GM12878 (cell line): ENCODE results near the gene SUPT3H. TPM values are rescaled to one million over a fixed set of nuclear protein-coding genes. Genes with fewer than 3 reads are reported as not detected.

ENCODE experiments used
- ATAC-seq: fragments of 200-7000 bp; cut with Tn5 transposase; 3 replicates; pipeline ENCODE4 v1.9.1; 2020; ENCODE audit warnings: mild to moderate bottlenecking, moderate library complexity
- BruUV-seq: library from RNA; stranded (reverse); fragments of 400-500 nt; replicated peaks from 2 replicates; lab custom pipeline; 2021; lab: Mats Ljungman, UMichigan
- CTCF ChIA-PET: fragments of 300-600 bp; sonication (Branson Sonifier 250); formaldehyde crosslinking; extraction: SDS; loops from one replicate; lab custom pipeline; 2021; ENCODE audit warnings: inconsistent platforms; lab: Yijun Ruan, JAX
- POLR2A ChIA-PET: fragments of 350-600 bp; formaldehyde crosslinking; extraction: SDS; loops from one replicate; lab custom pipeline; 2021; ENCODE audit warnings: inconsistent platforms; lab: Charles Lee
- RAD21 ChIA-PET: fragments of 300-600 bp; sonication (Branson Sonifier 250); formaldehyde crosslinking; loops from one replicate; lab custom pipeline; 2023; ENCODE audit warnings: antibody characterized with exemption; ENCODE audit not compliant: unreplicated experiment; lab: Charles Lee
- SMC1A ChIA-PET: fragments of 300-600 bp; sonication (Branson Sonifier 250); formaldehyde crosslinking; loops from one replicate; lab custom pipeline; 2023; ENCODE audit not compliant: unreplicated experiment, uncharacterized antibody; lab: Charles Lee
- DNase-seq: peaks from one replicate; pipeline ENCODE4 v3.0.0-alpha.2; 2011; ENCODE audit warnings: low read depth, low spot score
- FAIRE-seq: peaks from 3 replicates; lab custom pipeline; 2011; peaks lifted over from hg19 to GRCh38; lab: Jason Lieb, UNC
- H2AFZ ChIP-seq: 2 replicates; pipeline ENCODE4 v1.6.0; 2011; ENCODE audit warnings: low read depth, low read length, control low read depth; ENCODE audit not compliant: control insufficient read depth
- H3K27ac ChIP-seq: 2 replicates; pipeline ENCODE4 v1.5.1; 2011; ENCODE audit warnings: control low read depth; ENCODE audit not compliant: control insufficient read depth, insufficient read depth
- H3K27me3 ChIP-seq, 2 experiments: replicated peaks in 1 of 2; 2 replicates each; pipeline versions ENCODE4 v1.6.0 to v1.6.1; 2011; ENCODE audit warnings: low read length in 1 of 2; ENCODE audit not compliant: control insufficient read depth in 2 of 2, insufficient read depth in 2 of 2
- H3K36me3 ChIP-seq, 2 experiments: 2 replicates each; pipeline ENCODE4 v1.5.1; 2011; ENCODE audit warnings: low read length in 1 of 2; ENCODE audit not compliant: control insufficient read depth in 2 of 2, insufficient read depth in 2 of 2
- H3K4me1 ChIP-seq: 2 replicates; pipeline ENCODE4 v1.6.1; 2011; ENCODE audit warnings: mild to moderate bottlenecking, low read length, moderate library complexity, mixed read lengths; ENCODE audit not compliant: control insufficient read depth, insufficient read depth
- H3K4me2 ChIP-seq: 2 replicates; pipeline ENCODE4 v1.6.0; 2011; ENCODE audit warnings: control low read depth; ENCODE audit not compliant: control insufficient read depth, insufficient read depth
- H3K4me3 ChIP-seq: fragments of 200-600 bp; sonication (generic); 2 replicates; pipeline ENCODE4 v1.5.1; 2016
- H3K79me2 ChIP-seq: 2 replicates; pipeline ENCODE4 v1.6.0; 2011; ENCODE audit warnings: low read length; ENCODE audit not compliant: control insufficient read depth, insufficient read depth
- H3K9ac ChIP-seq: 2 replicates; pipeline ENCODE4 v1.8.0; 2011; ENCODE audit warnings: low read length, control low read depth, mixed read lengths; ENCODE audit not compliant: control insufficient read depth, insufficient read depth
- H3K9me3 ChIP-seq: replicated peaks from 3 replicates; pipeline ENCODE4 v1.5.1; 2011; ENCODE audit warnings: mild to moderate bottlenecking, low read length; ENCODE audit not compliant: control insufficient read depth, insufficient read depth
- H4K20me1 ChIP-seq: 2 replicates; pipeline ENCODE4 v1.6.0; 2011; ENCODE audit not compliant: control insufficient read depth, insufficient read depth
- ASH2L ChIP-seq: fragments of 300-600, 200-600 bp; sonication (generic); IDR thresholded peaks from 2 replicates; pipeline ENCODE4 v1.6.1; 2017; ENCODE audit warnings: low read depth, mild to moderate bottlenecking, borderline replicate concordance
- BACH1 ChIP-seq: fragments of 450-650 bp; IDR thresholded peaks from 2 replicates; pipeline ENCODE4 v1.6.1; 2017; ENCODE audit warnings: mild to moderate bottlenecking, borderline replicate concordance
- CBFB ChIP-seq: IDR thresholded peaks from 2 replicates; pipeline ENCODE4 v1.6.1; 2016; ENCODE audit warnings: antibody characterized with exemption, low read depth
- EGR1 ChIP-seq, 2 experiments: IDR thresholded peaks; 1 replicate in 1 of 2; 2 replicates in 1 of 2; pipeline ENCODE4 v1.6.1; 2011 to 2012; ENCODE audit warnings: low read depth in 2 of 2, low read length in 2 of 2, borderline replicate concordance in 1 of 2, mild to moderate bottlenecking in 1 of 2, moderate library complexity in 1 of 2
- LARP7 ChIP-seq: fragments of 450-650 bp; IDR thresholded peaks from 2 replicates; pipeline ENCODE4 v1.6.1; 2017; ENCODE audit warnings: mild to moderate bottlenecking
- MXI1 ChIP-seq: fragments of 150-350 bp; IDR thresholded peaks from 2 replicates; pipeline ENCODE4 v1.6.1; 2011; ENCODE audit warnings: low read depth, mild to moderate bottlenecking, inconsistent platforms, low read length, improper control_type of control experiment
- NFXL1 ChIP-seq: fragments of 450-650 bp; IDR thresholded peaks from 2 replicates; pipeline ENCODE4 v1.6.1; 2017; ENCODE audit warnings: antibody characterized with exemption, mild to moderate bottlenecking, borderline replicate concordance
- NFYB ChIP-seq: IDR thresholded peaks from 2 replicates; pipeline ENCODE4 v1.6.1; 2011; ENCODE audit warnings: low read depth, mild to moderate bottlenecking, low read length, improper control_type of control experiment, moderate library complexity; ENCODE audit not compliant: insufficient read depth
- RELA ChIP-seq: fragments of 450-650 bp; IDR thresholded peaks from 2 replicates; pipeline ENCODE4 v1.8.0; 2014; ENCODE audit warnings: borderline replicate concordance; ENCODE audit not compliant: partially characterized antibody
- SREBF1 ChIP-seq: IDR thresholded peaks from 2 replicates; pipeline ENCODE4 v1.6.1; 2012; ENCODE audit warnings: mild to moderate bottlenecking, low read length
- TARDBP ChIP-seq: IDR thresholded peaks from 2 replicates; pipeline ENCODE4 v1.6.1; 2016; ENCODE audit warnings: borderline replicate concordance
- ZBTB33 ChIP-seq: fragments of 450-650 bp; IDR thresholded peaks from 2 replicates; pipeline ENCODE4 v1.6.1; 2017; ENCODE audit warnings: mild to moderate bottlenecking
- ZSCAN29 ChIP-seq: fragments of 450-650 bp; IDR thresholded peaks from 2 replicates; pipeline ENCODE4 v1.6.1; 2017; ENCODE audit warnings: mild to moderate bottlenecking, moderate library complexity
- ZZZ3 ChIP-seq: IDR thresholded peaks from 2 replicates; pipeline ENCODE4 v1.6.1; 2011; ENCODE audit warnings: low read depth; ENCODE audit not compliant: control insufficient read depth, insufficient read length
- WGBS: methylation state at CpG from one replicate; pipeline ENCODE4 v1.1.6; 2016; ENCODE audit warnings: low lambda C conversion rate; ENCODE audit not compliant: insufficient replicate concordance, insufficient coverage; ENCODE audit errors: missing lambda C conversion rate; 5-methylcytosine and 5-hydroxymethylcytosine counted together
- in situ Hi-C: fragments of 300-500 bp; cut with MboI; formaldehyde crosslinking; loops from 9 replicates; pipeline ENCODE4 v1.14.3; 2018; ENCODE audit warnings: mixed read lengths
- intact Hi-C: fragments of 100-400 bp; cut with micrococcal nuclease; formaldehyde crosslinking; loops from one replicate; pipeline ENCODE4 v1.14.2; 2022; ENCODE audit not compliant: unreplicated experiment
- polyA plus RNA-seq, 11 experiments: library from polyadenylated mRNA; depleted of rRNA in 4 of 11; unstranded in 6 of 11; stranded (reverse) in 5 of 11; fragments of >200 nt; fragmentation: Nextera tagmentation in 4 of 11; fragmentation: Illumina TruSeq in 1 of 11; extraction: Ambion mirVana in 4 of 11; extraction: Trizol in 1 of 11; gene quantifications; 1 replicate in 1 of 11; 2 replicates in 10 of 11; pipeline versions ENCODE4 v1.2.1 to v1.2.3, GENCODE V29; 2011 to 2016; ENCODE audit warnings: inconsistent platforms in 2 of 11, missing spikeins in 2 of 11, low read depth in 1 of 11
- total RNA-seq, 4 experiments: library from RNA; depleted of rRNA in 3 of 4; stranded (reverse); fragments of >200 nt in 3 of 4; fragmentation: Illumina TruSeq in 1 of 4; extraction: Trizol in 1 of 4; gene quantifications; 2 replicates each; pipeline versions ENCODE4 v1.2.1 to v1.2.3, GENCODE V29; 2013 to 2021
- TF ChIP-seq, protein P1 (sequence below): fragments of 450-650 bp; formaldehyde crosslinking; IDR thresholded peaks from 2 replicates; pipeline ENCODE4 v1.4.0; 2022; ENCODE audit warnings: mild to moderate bottlenecking, moderate library complexity
- TF ChIP-seq, protein P2 (sequence below): IDR thresholded peaks from 2 replicates; pipeline ENCODE4 v1.6.1; 2011; ENCODE audit warnings: borderline replicate concordance, low read depth, mild to moderate bottlenecking, moderate library complexity, low read length; ENCODE audit not compliant: insufficient read depth, poor library complexity, severe bottlenecking

Gene SUPT3H
- total and polyA plus RNA-seq, 10 of the 15 experiments (the other 5 are each of a cell fraction or from before 2014, with no cell fraction given), result 0.51 to 3.7 (median 2.0) TPM

DNA sequence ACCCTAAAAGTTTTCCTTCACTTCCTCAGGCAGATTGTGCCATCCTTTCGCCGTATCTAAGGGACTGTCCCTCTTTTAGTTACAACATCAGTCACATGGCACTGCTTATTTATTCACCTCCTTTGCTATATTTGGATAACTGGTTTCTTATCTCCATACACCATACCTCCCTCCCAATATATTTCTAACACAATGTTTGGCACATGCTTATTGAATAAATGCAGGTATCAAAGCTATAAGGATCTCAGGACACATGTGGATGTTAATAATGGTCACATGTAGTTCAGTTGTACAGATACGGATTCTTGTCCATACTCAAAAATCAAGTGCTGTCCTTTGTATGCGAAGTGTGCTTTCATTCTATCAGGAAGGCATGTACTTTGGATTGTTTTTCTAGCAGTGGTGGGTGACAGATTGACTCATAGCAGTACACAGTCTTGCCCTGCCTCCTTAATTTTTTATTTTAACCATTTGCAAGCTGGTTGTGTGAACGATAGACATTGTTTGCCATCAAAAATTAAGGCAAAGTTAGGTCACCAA, 456.7 kb downstream of the SUPT3H start:
- Histone ChIP-seq H3K79me2 (no peaks in the 10 kb centered on the region), H3K4me2 (no peak overlapping the region), H3K36me3 (no peaks in the 10 kb centered on the region), H3K27me3 (no peaks in the 10 kb centered on the region), H4K20me1 (no peaks in the 10 kb centered on the region), H3K4me3 (no peak overlapping the region), H3K4me1 (no peaks in the 10 kb centered on the region), H3K9me3 (no peaks in the 10 kb centered on the region), H3K9ac (no peak overlapping the region), H2AFZ (no peak overlapping the region), H3K27ac (no peak overlapping the region)
- SMC1A ChIA-PET, result interaction anchor here (0.8 to 2.8 kb wide), 3 partner anchors 15 to 80 kb away, joined by 3 to 11 read pairs (median 5); no protein-coding TSS in a partner anchor
- DNase-seq (no peak), ATAC-seq (no peak), FAIRE-seq (no peak)
- intact Hi-C loops (no loop called here), in situ Hi-C loops (no loop called here)
- WGBS, result 50% methylated on average over 5 of the region's 5 CpGs
- BruUV-seq, result no TSS peak
- RAD21 ChIA-PET, result no interaction called here
- POLR2A ChIA-PET, result no interaction called here
- CTCF ChIA-PET, result no interaction called here
- TF ChIP-seq ASH2L, result no peak
- TF ChIP-seq NFYB, result no peak
- TF ChIP-seq NFXL1, result no peak
- no peak for TF ChIP-seq TARDBP
- TF ChIP-seq EGR1 (IDR thresholded peaks at IDR 0.05; ENCODE audit: borderline replicate concordance in 1 of 2, low read depth in 2 of 2, low read length in 2 of 2), result no peak
- no peak for TF ChIP-seq LARP7
- TF ChIP-seq ZBTB33, result no peak
- TF ChIP-seq RELA, result no peak
- no peak for TF ChIP-seq SREBF1
- TF ChIP-seq ZSCAN29, result no peak
- TF ChIP-seq, protein P1, sequence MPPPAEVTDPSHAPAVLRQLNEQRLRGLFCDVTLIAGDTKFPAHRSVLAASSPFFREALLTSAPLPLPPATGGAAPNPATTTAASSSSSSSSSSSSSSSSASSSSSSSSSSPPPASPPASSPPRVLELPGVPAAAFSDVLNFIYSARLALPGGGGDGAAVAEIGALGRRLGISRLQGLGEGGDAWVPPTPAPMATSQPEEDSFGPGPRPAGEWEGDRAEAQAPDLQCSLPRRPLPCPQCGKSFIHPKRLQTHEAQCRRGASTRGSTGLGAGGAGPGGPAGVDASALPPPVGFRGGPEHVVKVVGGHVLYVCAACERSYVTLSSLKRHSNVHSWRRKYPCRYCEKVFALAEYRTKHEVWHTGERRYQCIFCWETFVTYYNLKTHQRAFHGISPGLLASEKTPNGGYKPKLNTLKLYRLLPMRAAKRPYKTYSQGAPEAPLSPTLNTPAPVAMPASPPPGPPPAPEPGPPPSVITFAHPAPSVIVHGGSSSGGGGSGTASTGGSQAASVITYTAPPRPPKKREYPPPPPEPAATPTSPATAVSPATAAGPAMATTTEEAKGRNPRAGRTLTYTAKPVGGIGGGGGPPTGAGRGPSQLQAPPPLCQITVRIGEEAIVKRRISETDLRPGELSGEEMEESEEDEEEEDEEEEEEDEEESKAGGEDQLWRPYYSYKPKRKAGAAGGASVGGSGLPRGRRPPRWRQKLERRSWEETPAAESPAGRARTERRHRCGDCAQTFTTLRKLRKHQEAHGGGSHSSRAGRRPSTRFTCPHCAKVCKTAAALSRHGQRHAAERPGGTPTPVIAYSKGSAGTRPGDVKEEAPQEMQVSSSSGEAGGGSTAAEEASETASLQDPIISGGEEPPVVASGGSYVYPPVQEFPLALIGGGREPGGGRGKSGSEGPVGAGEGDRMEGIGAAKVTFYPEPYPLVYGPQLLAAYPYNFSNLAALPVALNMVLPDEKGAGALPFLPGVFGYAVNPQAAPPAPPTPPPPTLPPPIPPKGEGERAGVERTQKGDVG (CRISPR knock-in tag), result no peak
- TF ChIP-seq, protein P2, sequence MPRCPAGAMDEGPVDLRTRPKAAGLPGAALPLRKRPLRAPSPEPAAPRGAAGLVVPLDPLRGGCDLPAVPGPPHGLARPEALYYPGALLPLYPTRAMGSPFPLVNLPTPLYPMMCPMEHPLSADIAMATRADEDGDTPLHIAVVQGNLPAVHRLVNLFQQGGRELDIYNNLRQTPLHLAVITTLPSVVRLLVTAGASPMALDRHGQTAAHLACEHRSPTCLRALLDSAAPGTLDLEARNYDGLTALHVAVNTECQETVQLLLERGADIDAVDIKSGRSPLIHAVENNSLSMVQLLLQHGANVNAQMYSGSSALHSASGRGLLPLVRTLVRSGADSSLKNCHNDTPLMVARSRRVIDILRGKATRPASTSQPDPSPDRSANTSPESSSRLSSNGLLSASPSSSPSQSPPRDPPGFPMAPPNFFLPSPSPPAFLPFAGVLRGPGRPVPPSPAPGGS, result no peak
- no peak for TF ChIP-seq MXI1
- no peak for TF ChIP-seq BACH1
- TF ChIP-seq ZZZ3, result no peak
- no peak for TF ChIP-seq CBFB
